A549 (cell line): ENCODE results near the gene C8G. TPM values are rescaled to one million over a fixed set of nuclear protein-coding genes. Genes with fewer than 3 reads are reported as not detected.

Experiments used
- ATAC-seq, 2 experiments: fragments of 200-7000 bp in 1 of 2; fragments of >200 bp in 1 of 2; cut with Nextera tagmentation in 1 of 2; cut with Tn5 transposase in 1 of 2; 3 replicates each; pipeline versions ENCODE4 v1.8.0 to v1.9.1; 2018 to 2020; ENCODE audit warnings: mild to moderate bottlenecking in 1 of 2, moderate library complexity in 1 of 2
- CTCF ChIA-PET: fragments of 300-600 bp; sonication (Branson Sonifier 250); formaldehyde crosslinking; extraction: SDS; loops from one replicate; lab custom pipeline; 2021; ENCODE audit warnings: antibody characterized with exemption, inconsistent platforms; lab: Yijun Ruan, JAX
- POLR2A ChIA-PET: fragments of 350-600 bp; formaldehyde crosslinking; extraction: SDS; loops from one replicate; lab custom pipeline; 2021; ENCODE audit warnings: antibody characterized with exemption, inconsistent platforms; lab: Yijun Ruan, JAX
- DNase-seq, 2 experiments: peaks; one replicate each; pipeline versions ENCODE4 v3.0.0 to v3.0.0-alpha.2; 2011 to 2016; ENCODE audit warnings: low read depth in 1 of 2, low spot score in 1 of 2
- FAIRE-seq: peaks from 2 replicates; lab custom pipeline; 2011; peaks lifted over from hg19 to GRCh38; lab: Jason Lieb, UNC
- H3K27ac ChIP-seq, 2 experiments: fragments of >200 bp; sonication (Bioruptor Twin); formaldehyde crosslinking; 3 replicates each; pipeline ENCODE4 v1.5.1; 2016 to 2017
- H3K4me1 ChIP-seq: fragments of >200 bp; sonication (Bioruptor Twin); formaldehyde crosslinking; 3 replicates; pipeline ENCODE4 v1.6.1; 2016
- H3K4me2 ChIP-seq: fragments of >200 bp; sonication (Bioruptor Twin); formaldehyde crosslinking; 3 replicates; pipeline ENCODE4 v1.6.1; 2016
- H3K4me3 ChIP-seq: fragments of >200 bp; sonication (Bioruptor Twin); formaldehyde crosslinking; 3 replicates; pipeline ENCODE4 v1.5.1; 2016
- H3K9me3 ChIP-seq: fragments of >200 bp; sonication (Bioruptor Twin); formaldehyde crosslinking; 3 replicates; pipeline ENCODE4 v1.6.1; 2016
- ATOH8 ChIP-seq: fragments of 250-450 bp; sonication (Bioruptor Pico); IDR thresholded peaks from 2 replicates; pipeline ENCODE4 v1.5.0; 2020; ENCODE audit warnings: low read depth, mild to moderate bottlenecking, moderate library complexity
- BHLHE40 ChIP-seq: IDR thresholded peaks from 2 replicates; pipeline ENCODE4 v1.6.1; 2012; ENCODE audit warnings: low read depth, low read length, inconsistent platforms
- CHD2 ChIP-seq: fragments of 150-350 bp; IDR thresholded peaks from 2 replicates; pipeline ENCODE4 v1.6.1; 2014; ENCODE audit warnings: low read length; ENCODE audit not compliant: partially characterized antibody
- E2F6 ChIP-seq: IDR thresholded peaks from 2 replicates; pipeline ENCODE4 v1.6.1; 2012; ENCODE audit warnings: low read depth, borderline replicate concordance
- EP300 ChIP-seq, 2 experiments: fragments of >200 bp; sonication (Bioruptor Twin); formaldehyde crosslinking; IDR thresholded peaks; 2 replicates in 1 of 2; 3 replicates in 1 of 2; pipeline ENCODE4 v1.6.1; 2016 to 2017
- FOXS1 ChIP-seq: fragments of 250-450 bp; sonication (Bioruptor Pico); IDR thresholded peaks from 2 replicates; pipeline ENCODE4 v1.5.0; 2020; ENCODE audit warnings: mild to moderate bottlenecking, moderate library complexity
- HOXA7 ChIP-seq: fragments of 250-450 bp; sonication (Bioruptor Pico); IDR thresholded peaks from 2 replicates; pipeline ENCODE4 v1.5.0; 2020; ENCODE audit warnings: mild to moderate bottlenecking, moderate library complexity
- HOXB13 ChIP-seq: fragments of 250-450 bp; sonication (Bioruptor Pico); IDR thresholded peaks from 2 replicates; pipeline ENCODE4 v1.5.0; 2020; ENCODE audit warnings: low read depth, mild to moderate bottlenecking, moderate library complexity
- JUN ChIP-seq, 2 experiments: fragments of >200 bp; sonication (Bioruptor Twin); formaldehyde crosslinking; IDR thresholded peaks; 2 replicates in 1 of 2; 3 replicates in 1 of 2; pipeline ENCODE4 v1.6.1; 2016 to 2017
- JUNB ChIP-seq: fragments of >200 bp; sonication (Bioruptor Twin); formaldehyde crosslinking; IDR thresholded peaks from 2 replicates; pipeline ENCODE4 v1.6.1; 2016
- MAFK ChIP-seq: fragments of 450-650 bp; IDR thresholded peaks from 2 replicates; pipeline ENCODE4 v1.6.1; 2014; ENCODE audit not compliant: partially characterized antibody
- MYC ChIP-seq: IDR thresholded peaks from 2 replicates; pipeline ENCODE4 v1.6.1; 2012; ENCODE audit warnings: mild to moderate bottlenecking, inconsistent platforms, low read length, improper control_type of control experiment, borderline replicate concordance
- PBX3 ChIP-seq: IDR thresholded peaks from 2 replicates; pipeline ENCODE4 v1.6.1; 2012
- PHF8 ChIP-seq: fragments of 200-600 bp; sonication (generic); IDR thresholded peaks from 2 replicates; pipeline ENCODE4 v1.6.1; 2016; ENCODE audit warnings: low read depth, mild to moderate bottlenecking, antibody characterized with exemption, moderate library complexity, borderline replicate concordance
- REST ChIP-seq: fragments of 200-600 bp; sonication (generic); IDR thresholded peaks from 2 replicates; pipeline ENCODE4 v1.6.1; 2016; ENCODE audit warnings: antibody characterized with exemption, mild to moderate bottlenecking, moderate library complexity
- RFX5 ChIP-seq: fragments of 450-650 bp; IDR thresholded peaks from 2 replicates; pipeline ENCODE4 v1.7.1; 2014; ENCODE audit warnings: antibody characterized with exemption, mild to moderate bottlenecking, moderate library complexity
- SMC3 ChIP-seq: fragments of >200 bp; sonication (Bioruptor Twin); formaldehyde crosslinking; IDR thresholded peaks from 3 replicates; pipeline ENCODE4 v1.6.1; 2018; ENCODE audit warnings: inconsistent platforms
- TFCP2L1 ChIP-seq: fragments of 250-450 bp; sonication (Bioruptor Pico); IDR thresholded peaks from 2 replicates; pipeline ENCODE4 v1.5.0; 2021; ENCODE audit warnings: mild to moderate bottlenecking
- WGBS: methylation state at CpG from one replicate; pipeline ENCODE4 v1.1.6; 2017; ENCODE audit errors: missing lambda C conversion rate; 5-methylcytosine and 5-hydroxymethylcytosine counted together
- polyA plus RNA-seq, 4 experiments: library from polyadenylated mRNA; depleted of rRNA in 3 of 4; stranded (reverse); fragments of >200 nt; fragmentation: RNase III in 1 of 4; extraction: RNeasy Plus Mini Kit Qiagen cat#74134 plus additional on column Dnase treatment in 1 of 4; gene quantifications; 2 replicates in 3 of 4; 3 replicates in 1 of 4; pipeline ENCODE4 v1.2.3, GENCODE V29; 2011 to 2017

C8G gene
- polyA plus RNA-seq, 2 of the 4 experiments (the other 2 are of a cell fraction): 0.45 to 1.3 TPM

- ATAC-seq: no peak
- no peak overlapping the region for H3K4me3 ChIP-seq
- POLR2A ChIA-PET: no interaction called here
- peaks cover 38% of the 10 kb centered on the region for H3K4me1 ChIP-seq
- no peak for TF ChIP-seq MYC
- no peak for TF ChIP-seq PHF8
- no peak for TF ChIP-seq RFX5
- TF ChIP-seq BHLHE40: no peak
- no peak for TF ChIP-seq JUN (IDR thresholded peaks at IDR 0.05)
- no peak for TF ChIP-seq CHD2
- no peak for TF ChIP-seq JUNB
- TF ChIP-seq FOXS1: no peak
- no peak for TF ChIP-seq PBX3
- TF ChIP-seq REST: no peak
- TF ChIP-seq SMC3: no peak
- TF ChIP-seq MAFK: no peak
- TF ChIP-seq HOXB13 (CRISPR knock-in tag): no peak
- no peak for TF ChIP-seq ATOH8 (CRISPR knock-in tag)
- no peak for TF ChIP-seq TFCP2L1
- TF ChIP-seq HOXA7 (CRISPR knock-in tag): no peak
- TF ChIP-seq E2F6: no peak
- TF ChIP-seq EP300 (IDR thresholded peaks at IDR 0.05): no peak
- TF ChIP-seq, all 56 proteins: peak for 0
- H3K9me3 ChIP-seq: no peaks in the 10 kb centered on the region
- H3K4me2 ChIP-seq: no peak overlapping the region; the same call in 1 of the 3 replicates
- WGBS: 89% methylated on average over 24 of the region's 30 CpGs
- CTCF ChIA-PET: interaction anchor here (0.5 to 11.3 kb wide), 19 partner anchors 16 to 282 kb away, joined by 3 to 282 read pairs (median 5); partner anchors contain the start of genes ABCA2, FUT7, NPDC1 and PTGDS
- DNase-seq (no peak), FAIRE-seq (no peak)
- peak overlapping the region; percentile 68 to 98; a peak in 4 of 6 replicates for H3K27ac ChIP-seq
Measured at GRCh38 chr9:136945333-136946227, 537 bp downstream of the C8G start.
